ENCODE data around the gene UNK.

GRCh38 chr17:75752405-75752709 is 32.2 kb upstream of the UNK start:
- TF ChIP-seq, protein P1, sequence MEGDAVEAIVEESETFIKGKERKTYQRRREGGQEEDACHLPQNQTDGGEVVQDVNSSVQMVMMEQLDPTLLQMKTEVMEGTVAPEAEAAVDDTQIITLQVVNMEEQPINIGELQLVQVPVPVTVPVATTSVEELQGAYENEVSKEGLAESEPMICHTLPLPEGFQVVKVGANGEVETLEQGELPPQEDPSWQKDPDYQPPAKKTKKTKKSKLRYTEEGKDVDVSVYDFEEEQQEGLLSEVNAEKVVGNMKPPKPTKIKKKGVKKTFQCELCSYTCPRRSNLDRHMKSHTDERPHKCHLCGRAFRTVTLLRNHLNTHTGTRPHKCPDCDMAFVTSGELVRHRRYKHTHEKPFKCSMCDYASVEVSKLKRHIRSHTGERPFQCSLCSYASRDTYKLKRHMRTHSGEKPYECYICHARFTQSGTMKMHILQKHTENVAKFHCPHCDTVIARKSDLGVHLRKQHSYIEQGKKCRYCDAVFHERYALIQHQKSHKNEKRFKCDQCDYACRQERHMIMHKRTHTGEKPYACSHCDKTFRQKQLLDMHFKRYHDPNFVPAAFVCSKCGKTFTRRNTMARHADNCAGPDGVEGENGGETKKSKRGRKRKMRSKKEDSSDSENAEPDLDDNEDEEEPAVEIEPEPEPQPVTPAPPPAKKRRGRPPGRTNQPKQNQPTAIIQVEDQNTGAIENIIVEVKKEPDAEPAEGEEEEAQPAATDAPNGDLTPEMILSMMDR (IDR thresholded peaks at IDR 0.05; ENCODE audit: insufficient read depth, low read depth, low read length), result no peak
- no peak for TF ChIP-seq EZH2 (IDR thresholded peaks at IDR 0.05; ENCODE audit: insufficient read depth, low read length)

All from astrocyte (in vitro differentiated cells and primary cell).